K562 (cell line): ENCODE results near the gene SLC35A4.

ENCODE experiments used
- BHLHE40 ChIP-seq: IDR thresholded peaks from 2 replicates; pipeline ENCODE4 v1.6.1; 2011; ENCODE audit warnings: low read length, improper control_type of control experiment
- CEBPB ChIP-seq: fragments of 450-650 bp; IDR thresholded peaks from 2 replicates; pipeline ENCODE4 v1.6.1; 2016; ENCODE audit warnings: missing genetic modification characterization, missing compliant biosample characterization
- CTBP1 ChIP-seq: fragments of 450-650 bp; IDR thresholded peaks from 2 replicates; pipeline ENCODE4 v1.6.1; 2016; ENCODE audit warnings: borderline replicate concordance
- FOS ChIP-seq: IDR thresholded peaks from 3 replicates; pipeline ENCODE4 v1.6.1; 2011; ENCODE audit not compliant: insufficient read length; ENCODE audit errors: extremely low read depth
- NR3C1 ChIP-seq: sonication (generic); formaldehyde crosslinking; IDR thresholded peaks from 2 replicates; pipeline ENCODE4 v1.8.1; 2022; ENCODE audit warnings: missing genetic modification reagents
- POLR2A ChIP-seq: fragments of 450-650 bp; conservative IDR thresholded peaks from 2 replicates; pipeline ENCODE4 v1.6.1; 2016
- PREB ChIP-seq: sonication (generic); formaldehyde crosslinking; IDR thresholded peaks from 2 replicates; pipeline ENCODE4 v1.8.1; 2023; ENCODE audit warnings: mild to moderate bottlenecking, missing genetic modification reagents
- SNRNP70 ChIP-seq: fragments of 200-400 bp; formaldehyde crosslinking; optimal IDR thresholded peaks from 2 replicates; pipeline ENCODE3; 2017; ENCODE audit warnings: low read depth, low read length
- TAF1 ChIP-seq: IDR thresholded peaks from 2 replicates; pipeline ENCODE4 v1.6.1; 2011; ENCODE audit warnings: mild to moderate bottlenecking, low read length, moderate library complexity; ENCODE audit not compliant: insufficient read depth, control insufficient read depth, severe bottlenecking; ENCODE audit errors: extremely low read depth
- TFE3 ChIP-seq: fragments of 450-650 bp; formaldehyde crosslinking; IDR thresholded peaks from 2 replicates; pipeline ENCODE4 v1.4.0; 2020; ENCODE audit warnings: mild to moderate bottlenecking, mixed read lengths
- XRCC4 ChIP-seq: IDR thresholded peaks from one replicate; pipeline ENCODE4 v1.6.1; 2011; ENCODE audit not compliant: insufficient read depth, insufficient read length; ENCODE audit errors: extremely low read depth

- no peak for TF ChIP-seq BHLHE40
- no peak for TF ChIP-seq CTBP1
- TF ChIP-seq PREB (CRISPR knock-in tag), result no peak
- no peak for TF ChIP-seq NR3C1
- no peak for TF ChIP-seq POLR2A
- no peak for TF ChIP-seq TAF1
- no peak for TF ChIP-seq TFE3 (CRISPR knock-in tag)
- TF ChIP-seq XRCC4, result no peak
- no peak for TF ChIP-seq FOS
- no peak for TF ChIP-seq SNRNP70
- TF ChIP-seq CEBPB (tag), result no peak
Measured at GRCh38 chr5:140558542-140558941, 6.1 kb upstream of the SLC35A4 start.
